Measurements from ENCODE around the gene SOWAHA. TPM values are rescaled to one million over a fixed set of nuclear protein-coding genes. Genes with fewer than 3 reads are reported as not detected.

Gene SOWAHA
- total RNA-seq, 2 donors from 2014 or later: 0.13 TPM; not detected in 1

DNA sequence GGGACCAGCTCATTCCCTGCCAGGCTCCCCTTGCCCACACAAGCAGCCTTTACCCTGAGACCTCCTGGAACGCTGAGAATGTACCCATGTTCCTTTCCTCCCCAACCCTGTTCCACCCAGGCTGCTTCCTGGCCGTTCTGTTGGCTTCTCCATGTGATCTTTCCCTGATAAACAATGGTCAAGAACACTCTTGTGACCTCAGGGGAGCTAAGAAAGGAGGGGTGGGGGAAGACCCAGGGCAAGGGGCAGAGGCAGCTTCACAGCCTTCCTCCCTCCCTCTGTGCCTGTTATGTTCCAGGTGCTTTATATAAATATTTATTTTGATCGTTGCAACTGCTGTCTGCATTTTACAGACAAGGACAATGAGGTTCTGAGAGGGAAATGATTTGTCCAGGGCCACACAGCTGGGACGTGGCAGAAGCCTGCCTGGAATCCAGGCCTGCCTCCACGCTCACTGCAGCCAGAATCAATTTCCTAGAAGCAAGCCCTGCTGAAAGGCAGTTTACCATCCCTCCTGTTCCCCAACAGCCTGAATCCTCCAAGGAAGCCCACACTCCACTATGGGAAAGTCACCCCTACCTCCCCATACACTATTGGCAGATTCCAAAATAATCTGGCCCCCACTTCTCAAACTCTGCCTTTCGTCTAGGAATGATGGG, 13.5 kb downstream of the SOWAHA start:
- Histone ChIP-seq H3K9me3 (ENCODE audit: control insufficient read depth, low read length) (no peaks in the 10 kb centered on the region), H3K27me3 (ENCODE audit: control insufficient read depth, insufficient read depth, low read length, poor library complexity, severe bottlenecking) (peaks cover 71% of the 10 kb centered on the region), H3K4me3 (ENCODE audit: low read length) (no peak overlapping the region), H3K4me1 (ENCODE audit: control insufficient read depth, insufficient read depth, low read length) (peaks cover 4% of the 10 kb centered on the region), H3K27ac (ENCODE audit: low read depth, low read length) (no peak overlapping the region), H3K9ac (ENCODE audit: extremely low read depth, low read length, poor library complexity, severe bottlenecking) (no peak overlapping the region), H3K36me3 (ENCODE audit: control insufficient read depth, insufficient read depth, low read length) (no peaks in the 10 kb centered on the region)
- H3K9me3 Mint-ChIP-seq: no peaks in the 10 kb centered on the region
- H3K4me3 Mint-ChIP-seq: peak overlapping the region; percentile 42
- no peak overlapping the region for H3K27ac Mint-ChIP-seq
- H3K4me1 Mint-ChIP-seq: peaks cover 17% of the 10 kb centered on the region
- TF ChIP-seq, protein P1, sequence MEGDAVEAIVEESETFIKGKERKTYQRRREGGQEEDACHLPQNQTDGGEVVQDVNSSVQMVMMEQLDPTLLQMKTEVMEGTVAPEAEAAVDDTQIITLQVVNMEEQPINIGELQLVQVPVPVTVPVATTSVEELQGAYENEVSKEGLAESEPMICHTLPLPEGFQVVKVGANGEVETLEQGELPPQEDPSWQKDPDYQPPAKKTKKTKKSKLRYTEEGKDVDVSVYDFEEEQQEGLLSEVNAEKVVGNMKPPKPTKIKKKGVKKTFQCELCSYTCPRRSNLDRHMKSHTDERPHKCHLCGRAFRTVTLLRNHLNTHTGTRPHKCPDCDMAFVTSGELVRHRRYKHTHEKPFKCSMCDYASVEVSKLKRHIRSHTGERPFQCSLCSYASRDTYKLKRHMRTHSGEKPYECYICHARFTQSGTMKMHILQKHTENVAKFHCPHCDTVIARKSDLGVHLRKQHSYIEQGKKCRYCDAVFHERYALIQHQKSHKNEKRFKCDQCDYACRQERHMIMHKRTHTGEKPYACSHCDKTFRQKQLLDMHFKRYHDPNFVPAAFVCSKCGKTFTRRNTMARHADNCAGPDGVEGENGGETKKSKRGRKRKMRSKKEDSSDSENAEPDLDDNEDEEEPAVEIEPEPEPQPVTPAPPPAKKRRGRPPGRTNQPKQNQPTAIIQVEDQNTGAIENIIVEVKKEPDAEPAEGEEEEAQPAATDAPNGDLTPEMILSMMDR (conservative IDR thresholded peaks at IDR 0.05): no peak
- peaks cover 54% of the 10 kb centered on the region for H3K27me3 Mint-ChIP-seq (ENCODE audit: insufficient read depth)
- H3K36me3 Mint-ChIP-seq (ENCODE audit: low read depth): peaks cover 3% of the 10 kb centered on the region
- DNase-seq: no peak
- WGBS, 2 experiments (ENCODE audit: insufficient coverage in 1 of 2, insufficient read length in 1 of 2): 82 to 86% methylated on average over 4 to 6 of the region's 6 CpGs

DNA sequence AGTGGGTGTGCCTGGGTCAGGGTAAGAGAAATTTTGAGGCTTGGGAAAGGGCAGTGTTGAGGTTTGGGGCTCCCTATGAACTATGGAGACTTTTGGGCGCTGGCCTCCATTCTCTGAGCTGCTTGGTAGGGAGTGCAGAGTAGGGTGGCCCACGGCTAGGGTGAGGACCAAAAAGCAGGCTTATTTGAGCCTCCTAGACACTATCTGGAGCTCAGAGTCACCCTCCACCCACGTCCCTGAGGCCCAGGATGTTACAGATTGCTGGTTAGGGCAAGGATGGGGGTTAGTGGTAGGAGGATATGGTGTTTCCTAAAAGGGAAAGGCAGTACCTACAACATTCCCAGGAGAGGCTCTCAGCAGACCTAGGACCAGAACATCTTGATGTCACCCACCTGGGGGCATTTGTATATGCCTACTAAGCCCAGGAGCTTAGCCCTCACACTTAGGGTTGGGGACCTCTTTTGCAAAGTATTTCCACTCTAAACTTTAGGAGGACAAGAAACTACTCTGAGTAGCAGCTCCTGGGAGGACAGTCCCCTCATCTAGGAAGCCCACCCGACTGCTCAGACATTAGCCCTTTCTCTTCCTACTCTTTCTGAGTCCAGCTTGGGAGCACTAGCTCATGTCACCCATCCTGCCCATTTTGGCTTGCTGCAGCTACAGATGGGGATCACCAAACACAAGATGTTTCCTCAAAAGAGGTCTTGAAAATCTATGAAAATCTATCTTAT, 15.0 kb downstream of the SOWAHA start:
- peaks cover 3% of the 10 kb centered on the region for H3K36me3 Mint-ChIP-seq (ENCODE audit: low read depth)
- H3K4me3 Mint-ChIP-seq: no peak overlapping the region
- H3K36me3 ChIP-seq (ENCODE audit: control insufficient read depth, insufficient read depth, low read length): no peaks in the 10 kb centered on the region
- peaks cover 59% of the 10 kb centered on the region for H3K27me3 Mint-ChIP-seq (ENCODE audit: insufficient read depth)
- H3K27me3 ChIP-seq (ENCODE audit: control insufficient read depth, insufficient read depth, low read length, poor library complexity, severe bottlenecking): peaks cover 73% of the 10 kb centered on the region
- no peak overlapping the region for H3K27ac ChIP-seq (ENCODE audit: low read depth, low read length)
- H3K4me1 ChIP-seq (ENCODE audit: control insufficient read depth, insufficient read depth, low read length): peaks cover 4% of the 10 kb centered on the region
- WGBS, 2 experiments (ENCODE audit: insufficient coverage in 1 of 2, insufficient read length in 1 of 2): 86 to 91% methylated on average over 1 to 4 of the region's 4 CpGs
- DNase-seq: no peak
- H3K9me3 ChIP-seq (ENCODE audit: control insufficient read depth, low read length): no peaks in the 10 kb centered on the region
- no peak overlapping the region for H3K4me3 ChIP-seq (ENCODE audit: low read length)
- no peak overlapping the region for H3K9ac ChIP-seq (ENCODE audit: extremely low read depth, low read length, poor library complexity, severe bottlenecking)
- TF ChIP-seq, protein P1 (conservative IDR thresholded peaks at IDR 0.05): no peak
- peaks cover 17% of the 10 kb centered on the region for H3K4me1 Mint-ChIP-seq
- H3K9me3 Mint-ChIP-seq: no peaks in the 10 kb centered on the region
- no peak overlapping the region for H3K27ac Mint-ChIP-seq

DNA sequence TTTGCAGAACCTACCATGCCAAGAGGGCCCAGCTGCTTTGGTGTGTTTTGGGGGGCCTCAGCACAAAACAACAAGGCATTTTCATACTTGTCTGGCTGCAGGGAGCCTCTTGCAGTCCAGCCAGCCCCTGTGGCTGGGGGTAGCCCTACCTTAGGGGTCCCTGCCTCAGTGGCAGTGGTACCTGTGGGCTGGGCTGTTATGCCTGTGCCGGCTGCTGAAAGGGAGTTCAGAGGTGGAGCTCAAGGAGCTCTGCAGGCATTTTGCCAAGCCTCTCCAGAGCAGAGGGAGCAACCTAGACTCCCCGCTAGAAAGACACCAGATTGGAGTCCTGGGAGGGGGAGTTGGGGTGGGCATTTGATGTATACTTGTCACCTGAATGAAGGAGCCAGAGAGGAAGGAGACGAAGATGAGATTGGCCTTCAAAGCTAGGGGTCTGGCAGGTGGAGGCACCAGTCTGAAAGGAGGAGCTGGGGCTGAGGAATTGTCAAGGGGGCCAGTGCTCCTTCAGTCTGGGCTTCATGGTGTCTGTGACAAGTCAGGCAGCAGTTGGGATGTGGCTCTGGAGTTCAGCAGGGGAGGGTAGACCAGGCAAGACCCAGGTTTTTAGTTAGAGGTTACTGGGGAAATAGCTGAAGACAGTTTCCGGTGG, 15.9 kb downstream of the SOWAHA start:
- no peak overlapping the region for H3K27ac Mint-ChIP-seq
- Histone ChIP-seq H3K9ac (ENCODE audit: extremely low read depth, low read length, poor library complexity, severe bottlenecking) (no peak overlapping the region), H3K27ac (ENCODE audit: low read depth, low read length) (no peak overlapping the region), H3K4me3 (ENCODE audit: low read length) (peak overlapping the region; percentile 74), H3K36me3 (ENCODE audit: control insufficient read depth, insufficient read depth, low read length) (no peaks in the 10 kb centered on the region), H3K4me1 (ENCODE audit: control insufficient read depth, insufficient read depth, low read length) (no peaks in the 10 kb centered on the region), H3K27me3 (ENCODE audit: control insufficient read depth, insufficient read depth, low read length, poor library complexity, severe bottlenecking) (peaks cover 72% of the 10 kb centered on the region), H3K9me3 (ENCODE audit: control insufficient read depth, low read length) (no peaks in the 10 kb centered on the region)
- H3K36me3 Mint-ChIP-seq (ENCODE audit: low read depth): peaks cover 3% of the 10 kb centered on the region
- H3K4me1 Mint-ChIP-seq: peaks cover 17% of the 10 kb centered on the region
- H3K27me3 Mint-ChIP-seq (ENCODE audit: insufficient read depth): peaks cover 61% of the 10 kb centered on the region
- TF ChIP-seq, protein P1 (conservative IDR thresholded peaks at IDR 0.05): no peak
- H3K4me3 Mint-ChIP-seq: peak overlapping the region; percentile 71
- DNase-seq: no peak
- no peaks in the 10 kb centered on the region for H3K9me3 Mint-ChIP-seq
- 76 to 94% methylated on average over 3 to 4 of the region's 4 CpGs for whole genome bisulfite sequencing, 2 experiments (ENCODE audit: insufficient coverage in 1 of 2, insufficient read length in 1 of 2)
